GM19467 (cell line): ENCODE results near the gene SCYGR2.
A peak's percentile ranks its signal among the peaks of the same experiment; 100 is the strongest.
"Not testable (repeated sequence)": the region's sequence is repeated elsewhere in the genome, so short reads cannot be mapped to it uniquely, and the experiment has no call there.

Experiments used
- ATAC-seq: cut with Tn5 transposase; IDR thresholded peaks from one replicate; pipeline ENCODE4 v1.9.1; 2021; ENCODE audit warnings: mild to moderate bottlenecking, moderate library complexity; ENCODE audit not compliant: unreplicated experiment

SCYGR2 gene

GRCh38 chr2:227598835-227599503 is at the start of gene SCYGR2:
SCYGR2 (plus strand) TSS chr2:227598893; CDS start chr2:227598893, 0 bp downstream.
- ATAC-seq, result not testable (repeated sequence)

- ATAC-seq, result no peak
Measured at GRCh38 chr2:227551836-227552235, 46.9 kb upstream of the SCYGR2 start.

- no peak for ATAC-seq
Measured at GRCh38 chr2:227562581-227562980, 36.1 kb upstream of the SCYGR2 start.

GRCh38 chr2:227565080-227565479 is 33.6 kb upstream of the SCYGR2 start:
- no peak for ATAC-seq

- ATAC-seq, result no peak
Measured at GRCh38 chr2:227566012-227566411, 32.7 kb upstream of the SCYGR2 start.

GRCh38 chr2:227568852-227569169 is 29.9 kb upstream of the SCYGR2 start:
- no peak for ATAC-seq

GRCh38 chr2:227570615-227571014 is 28.1 kb upstream of the SCYGR2 start:
- no peak for ATAC-seq

- ATAC-seq, result no peak
Measured at GRCh38 chr2:227576110-227576509, 22.6 kb upstream of the SCYGR2 start.

GRCh38 chr2:227576812-227577211 is 21.9 kb upstream of the SCYGR2 start:
- ATAC-seq, result no peak

GRCh38 chr2:227577555-227577954 is 21.1 kb upstream of the SCYGR2 start:
- ATAC-seq, result no peak

GRCh38 chr2:227578642-227579041 is 20.1 kb upstream of the SCYGR2 start:
- ATAC-seq, result no peak

- ATAC-seq, result no peak
Measured at GRCh38 chr2:227579791-227580190, 18.9 kb upstream of the SCYGR2 start.

- ATAC-seq, result no peak
Measured at GRCh38 chr2:227582369-227582768, 16.3 kb upstream of the SCYGR2 start.

GRCh38 chr2:227592694-227593387 is 5.9 kb upstream of the SCYGR2 start:
- ATAC-seq, result peak; percentile 87

GRCh38 chr2:227595797-227596196 is 2.9 kb upstream of the SCYGR2 start:
- ATAC-seq, result no peak

- no peak for ATAC-seq
Measured at GRCh38 chr2:227597036-227597435, 1.7 kb upstream of the SCYGR2 start.

- no peak for ATAC-seq
Measured at GRCh38 chr2:227597998-227598397, 695 bp upstream of the SCYGR2 start.

- ATAC-seq, result no peak
Measured at GRCh38 chr2:227602358-227602757, 3.7 kb downstream of the SCYGR2 start.

- ATAC-seq, result no peak
Measured at GRCh38 chr2:227606476-227606875, 7.8 kb downstream of the SCYGR2 start.

GRCh38 chr2:227607941-227608340 is 9.2 kb downstream of the SCYGR2 start:
- no peak for ATAC-seq

- ATAC-seq, result no peak
Measured at GRCh38 chr2:227608561-227609338, 10.1 kb downstream of the SCYGR2 start.

- ATAC-seq, result no peak
Measured at GRCh38 chr2:227610123-227610522, 11.4 kb downstream of the SCYGR2 start.
